Natural killer cell (primary cell): ENCODE data around the gene NEURL1B. TPM values are rescaled to one million over a fixed set of nuclear protein-coding genes. Genes with fewer than 3 reads are reported as not detected.

Source experiments
- ATAC-seq, 3 donors: fragments of 150-1000 bp in 2 of 3; fragments of 200-7000 bp in 1 of 3; cut with Tn5 transposase; 1 replicate in 1 of 3; 2 replicates in 2 of 3; pipeline ENCODE4 v1.10.0; 2021; ENCODE audit warnings: mild to moderate bottlenecking in 2 of 3, moderate library complexity in 2 of 3
- DNase-seq, 2 donors: peaks; one replicate each; pipeline versions ENCODE4 v3.0.0 to v3.0.0-alpha.2; 2013 to 2021; ENCODE audit warnings: mixed read lengths in 1 of 2
- H3K27ac ChIP-seq: one replicate; pipeline ENCODE4 v1.5.1; 2013; ENCODE audit warnings: mild to moderate bottlenecking, low read length
- H3K27me3 ChIP-seq: one replicate; pipeline ENCODE4 v1.6.1; 2013; ENCODE audit warnings: low read length; ENCODE audit not compliant: control insufficient read depth, insufficient read depth
- H3K36me3 ChIP-seq: one replicate; pipeline ENCODE4 v1.6.1; 2013; ENCODE audit warnings: low read length; ENCODE audit not compliant: control insufficient read depth, insufficient read depth
- H3K4me1 ChIP-seq: one replicate; pipeline ENCODE4 v1.6.1; 2013; ENCODE audit warnings: low read length; ENCODE audit not compliant: control insufficient read depth, insufficient read depth
- H3K4me3 ChIP-seq: one replicate; pipeline ENCODE4 v1.5.1; 2013; ENCODE audit warnings: low read length
- H3K9me3 ChIP-seq: one replicate; pipeline ENCODE4 v1.6.1; 2013; ENCODE audit warnings: low read length; ENCODE audit not compliant: control insufficient read depth, insufficient read depth
- H3K27ac Mint-ChIP-seq, 2 donors: one replicate each; pipeline ENCODE4 v1.8.0; 2022; ENCODE audit warnings: mild to moderate bottlenecking in 2 of 2, mixed read lengths in 2 of 2, moderate library complexity in 1 of 2
- H3K27me3 Mint-ChIP-seq, 2 donors: one replicate each; pipeline ENCODE4 v1.8.0; 2022; ENCODE audit warnings: low read depth in 2 of 2, mixed read lengths in 2 of 2
- H3K36me3 Mint-ChIP-seq: one replicate; pipeline ENCODE4 v1.8.0; 2022; ENCODE audit warnings: mixed read lengths
- H3K4me1 Mint-ChIP-seq, 2 donors: one replicate each; pipeline ENCODE4 v1.8.0; 2022; ENCODE audit warnings: mixed read lengths in 2 of 2
- H3K4me3 Mint-ChIP-seq: one replicate; pipeline ENCODE4 v1.8.0; 2022; ENCODE audit warnings: mild to moderate bottlenecking, moderate library complexity, mixed read lengths
- H3K9me3 Mint-ChIP-seq, 2 donors: one replicate each; pipeline ENCODE4 v1.8.0; 2022; ENCODE audit warnings: mixed read lengths in 2 of 2
- CTCF ChIP-seq: fragments of 200-600 bp; IDR thresholded peaks from one replicate; pipeline ENCODE4 v1.8.0; 2022; ENCODE audit warnings: antibody characterized with exemption
- WGBS: methylation state at CpG from one replicate; pipeline ENCODE4 v1.1.7; 2013; ENCODE audit warnings: missing lambda C conversion rate; ENCODE audit not compliant: insufficient coverage; 5-methylcytosine and 5-hydroxymethylcytosine counted together
- intact Hi-C: fragments of 100-400 bp; cut with micrococcal nuclease; formaldehyde crosslinking; loops from one replicate; pipeline ENCODE4 v1.14.2; 2022
- total RNA-seq, 4 donors: library from RNA; stranded (reverse); fragments of 120-200 nt in 1 of 4; gene quantifications; one replicate each; pipeline versions ENCODE4 v1.2.3 to v1.2.4, GENCODE V29; 2013 to 2022

Gene NEURL1B
- total RNA-seq, 3 donors from 2014 or later (not counting 1 experiment from before 2014, with no cell fraction given), result 0.28 to 0.54 (median 0.45) TPM

DNA sequence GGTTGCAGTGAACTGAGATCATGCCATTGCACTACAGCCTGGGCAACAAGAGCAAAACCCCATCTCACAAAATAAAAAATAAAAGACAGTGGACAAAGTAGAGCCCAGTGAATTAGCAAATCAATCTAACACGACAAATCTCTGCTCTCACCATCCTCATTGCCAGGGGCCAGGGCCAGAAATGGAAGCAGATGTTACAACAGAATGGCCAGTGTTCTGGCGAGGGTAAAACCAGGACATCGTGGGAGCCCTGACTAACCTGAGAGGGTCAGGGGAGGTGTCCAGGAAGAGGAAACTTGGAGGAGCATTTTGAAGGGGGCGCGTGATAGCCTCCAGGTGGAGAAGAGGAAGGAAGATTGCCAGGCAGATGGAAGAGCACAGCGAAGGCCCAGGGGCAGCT, 58.4 kb downstream of the NEURL1B start:
- no peak overlapping the region for H3K27ac ChIP-seq
- ATAC-seq (no peak), DNase-seq (no peak)
- no peak for TF ChIP-seq CTCF
- H3K4me1 ChIP-seq, result peaks cover 26% of the 10 kb centered on the region
- Mint-ChIP-seq H3K27ac (no peak overlapping the region), H3K4me3 (no peak overlapping the region), H3K36me3 (no peaks in the 10 kb centered on the region), H3K4me1 (peaks cover 21 to 28% of the 10 kb centered on the region in 2 donors), H3K27me3 (peaks cover 23 to 31% of the 10 kb centered on the region in 2 donors), H3K9me3 (no peaks in the 10 kb centered on the region)
- WGBS, result 75% methylated on average over 6 of the region's 6 CpGs
- no peak overlapping the region for H3K4me3 ChIP-seq
- no peaks in the 10 kb centered on the region for H3K9me3 ChIP-seq
- peaks cover 2% of the 10 kb centered on the region for H3K27me3 ChIP-seq
- intact Hi-C loops, result no loop called here
- no peaks in the 10 kb centered on the region for H3K36me3 ChIP-seq

GRCh38 chr5:172699999-172700364, 58.9 kb downstream of the NEURL1B start:
- no peak for ATAC-seq
- WGBS, result 79% methylated on average over 6 of the region's 6 CpGs
- Histone ChIP-seq H3K27ac (no peak overlapping the region), H3K4me1 (peaks cover 26% of the 10 kb centered on the region), H3K4me3 (no peak overlapping the region), H3K36me3 (no peaks in the 10 kb centered on the region), H3K27me3 (peaks cover 2% of the 10 kb centered on the region), H3K9me3 (no peaks in the 10 kb centered on the region)
- no peak for TF ChIP-seq CTCF
- intact Hi-C loops, result no loop called here
- no peak overlapping the region for H3K4me3 Mint-ChIP-seq
- H3K4me1 Mint-ChIP-seq, result peaks cover 21 to 28% of the 10 kb centered on the region in 2 donors
- no peak overlapping the region for H3K27ac Mint-ChIP-seq
- H3K9me3 Mint-ChIP-seq, result no peaks in the 10 kb centered on the region
- H3K27me3 Mint-ChIP-seq, result peaks cover 26 to 36% of the 10 kb centered on the region in 2 donors
- no peak for DNase-seq
- no peaks in the 10 kb centered on the region for H3K36me3 Mint-ChIP-seq

GRCh38 chr5:172700365-172701290, 59.6 kb downstream of the NEURL1B start:
- H3K27me3 Mint-ChIP-seq, result peaks cover 26 to 37% of the 10 kb centered on the region in 2 donors
- no peak overlapping the region for H3K27ac ChIP-seq
- peaks cover 26% of the 10 kb centered on the region for H3K4me1 ChIP-seq
- H3K9me3 Mint-ChIP-seq, result no peaks in the 10 kb centered on the region
- H3K4me1 Mint-ChIP-seq, result peaks cover 21 to 28% of the 10 kb centered on the region in 2 donors
- no peaks in the 10 kb centered on the region for H3K36me3 ChIP-seq
- no peaks in the 10 kb centered on the region for H3K36me3 Mint-ChIP-seq
- no peak overlapping the region for H3K4me3 Mint-ChIP-seq
- no peak overlapping the region for H3K27ac Mint-ChIP-seq
- peaks cover 2% of the 10 kb centered on the region for H3K27me3 ChIP-seq
- H3K4me3 ChIP-seq, result no peak overlapping the region
- ATAC-seq, result no peak
- 76% methylated on average over 18 of the region's 22 CpGs for WGBS
- no peaks in the 10 kb centered on the region for H3K9me3 ChIP-seq
- intact Hi-C loops, result no loop called here
- TF ChIP-seq CTCF, result no peak
- DNase-seq, result no peak
